ENCODE measurements around the gene NCAPH2.

NCAPH2 gene

DNA sequence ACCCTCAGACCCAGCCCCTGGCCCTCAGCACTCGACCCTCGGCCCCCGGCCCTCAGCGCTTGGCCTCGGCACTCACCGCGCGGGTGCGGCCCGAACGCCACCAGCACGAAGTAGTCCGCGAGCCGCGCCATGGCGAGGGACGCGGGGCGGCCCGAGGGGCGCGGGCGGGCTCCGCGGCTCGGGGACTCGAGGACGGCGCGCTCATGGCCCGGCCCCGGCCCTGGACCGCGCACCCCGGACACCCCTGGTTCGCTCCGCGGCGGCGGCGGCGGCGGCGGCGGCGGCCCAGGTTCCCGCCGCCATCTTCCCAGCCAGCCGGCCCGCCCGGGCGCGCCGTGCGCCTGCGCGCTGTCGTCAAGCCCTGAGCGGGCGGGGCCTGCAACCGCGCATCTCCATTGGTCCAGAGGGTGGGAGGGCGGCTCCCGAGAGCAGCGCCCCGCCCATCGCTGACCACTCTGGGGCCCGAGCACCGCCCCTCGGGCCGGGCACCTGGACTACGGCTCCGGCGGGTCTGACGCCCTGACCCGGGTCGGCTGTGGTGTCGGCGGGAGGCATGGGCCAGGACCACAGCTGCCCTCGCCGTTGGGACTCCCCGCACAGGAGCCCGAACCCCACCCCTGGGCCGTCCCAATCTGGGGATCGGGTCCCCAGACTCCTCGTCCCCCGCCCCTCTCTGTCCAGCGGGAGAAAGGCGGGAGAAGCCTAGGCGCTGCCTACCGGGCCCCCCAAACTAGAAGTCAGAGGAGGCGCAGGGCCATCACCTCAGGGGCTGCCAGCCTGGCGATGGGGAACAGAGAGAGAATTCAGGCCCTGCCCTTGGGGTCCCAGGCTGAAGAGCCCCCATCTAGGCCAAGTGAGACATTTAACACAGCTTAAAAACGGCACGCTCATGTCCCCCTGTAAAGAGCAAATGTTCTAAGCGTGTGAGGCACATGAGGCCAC is 33.0 kb upstream of the NCAPH2 start, which contains the start of gene SBF1:
SBF1 (minus strand) TSS at position 326 of the 942 bp plus-strand sequence; CDS start at position 131, 195 bp downstream.
- DNase-seq (ENCODE audit: low read depth): peak; percentile 38

DNA sequence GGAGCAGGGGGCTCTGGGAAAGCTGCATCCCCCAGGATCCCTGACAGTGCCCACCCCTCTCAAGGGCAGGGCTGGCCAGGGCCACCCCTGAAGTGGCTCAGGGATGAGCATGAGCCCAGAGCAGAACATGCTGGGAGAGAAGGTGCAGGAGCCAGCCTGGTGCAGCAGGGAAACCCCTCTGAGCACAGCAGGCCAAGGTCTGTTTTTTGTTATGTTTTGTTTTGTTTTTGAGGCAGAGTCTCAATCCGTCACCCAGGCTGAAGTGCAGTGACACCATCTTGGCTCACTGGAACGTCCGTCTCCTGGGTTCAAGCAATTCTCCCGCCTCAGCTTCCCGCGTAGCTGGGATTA is 32.4 kb upstream of the NCAPH2 start:
- no peak for DNase-seq (ENCODE audit: low read depth)

GRCh38 chr22:50476868-50477267 is 31.2 kb upstream of the NCAPH2 start:
- DNase-seq (ENCODE audit: low read depth): no peak

DNA sequence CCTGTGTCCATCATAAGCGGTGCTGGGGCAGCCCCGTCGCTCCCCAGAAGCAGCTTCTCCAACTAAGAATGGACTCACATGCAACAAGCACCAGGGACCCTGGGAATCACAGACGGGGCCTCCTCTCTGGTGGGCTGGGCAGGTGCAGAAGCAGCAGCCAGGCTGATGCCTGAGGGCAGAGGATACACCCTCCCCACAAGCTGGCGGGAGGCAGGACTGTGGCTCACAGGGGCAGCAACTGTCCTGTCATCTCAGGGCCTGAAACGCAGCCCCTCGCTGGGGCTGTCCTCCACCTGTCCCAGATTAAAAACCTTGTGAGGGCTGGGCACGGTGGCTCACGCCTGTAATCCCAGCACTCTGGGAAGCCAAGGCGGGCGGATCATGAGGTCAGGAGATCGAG is 30.1 kb upstream of the NCAPH2 start:
- no peak for DNase-seq (ENCODE audit: low read depth)

- no peak for DNase-seq (ENCODE audit: low read depth)
Measured at GRCh38 chr22:50479721-50480120, 28.3 kb upstream of the NCAPH2 start.

GRCh38 chr22:50481045-50481439 is 27.0 kb upstream of the NCAPH2 start:
- no peak for DNase-seq (ENCODE audit: low read depth)

DNA sequence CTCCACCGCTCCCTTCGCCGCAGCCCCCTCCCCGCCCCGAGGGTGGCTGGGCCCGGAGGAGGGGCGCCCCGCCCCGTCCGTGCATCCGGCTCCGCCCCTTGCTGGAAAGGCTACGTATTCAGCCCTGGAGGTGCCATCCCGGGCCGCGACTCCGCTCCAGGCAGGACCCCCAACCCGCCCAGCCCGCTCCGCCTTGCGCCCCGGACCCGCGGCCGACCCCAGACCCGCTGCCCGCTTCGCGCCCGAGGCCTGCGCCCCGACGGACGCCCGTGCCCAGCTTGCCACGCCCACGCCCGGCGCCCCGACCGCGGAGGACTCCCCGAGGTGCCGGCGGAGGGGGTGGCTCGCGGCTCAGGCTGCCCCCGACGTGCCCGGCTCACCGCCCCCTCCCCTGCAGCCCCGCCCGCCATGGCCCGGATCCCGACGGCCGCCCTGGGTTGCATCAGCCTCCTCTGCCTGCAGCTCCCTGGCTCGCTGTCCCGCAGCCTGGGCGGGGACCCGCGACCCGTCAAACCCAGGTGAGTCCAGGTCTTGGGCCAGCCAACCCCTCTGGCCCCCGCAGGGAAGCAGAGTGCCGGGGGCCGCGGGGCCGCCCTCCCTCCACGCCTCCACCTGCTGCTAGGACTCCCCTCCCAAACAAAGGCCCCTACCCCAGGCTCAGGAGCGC is 26.5 kb upstream of the NCAPH2 start, which contains the start of gene ADM2:
ADM2 (plus strand) TSS at position 104 of the 667 bp plus-strand sequence; CDS start at position 409, 305 bp downstream.
- DNase-seq (ENCODE audit: low read depth): no peak

- no peak for DNase-seq (ENCODE audit: low read depth)
Measured at GRCh38 chr22:50482107-50483074, 25.6 kb upstream of the NCAPH2 start.

- DNase-seq (ENCODE audit: low read depth): no peak
Measured at GRCh38 chr22:50483106-50483505, 24.9 kb upstream of the NCAPH2 start.

GRCh38 chr22:50483556-50483955 is 24.5 kb upstream of the NCAPH2 start:
- DNase-seq (ENCODE audit: low read depth): no peak

DNA sequence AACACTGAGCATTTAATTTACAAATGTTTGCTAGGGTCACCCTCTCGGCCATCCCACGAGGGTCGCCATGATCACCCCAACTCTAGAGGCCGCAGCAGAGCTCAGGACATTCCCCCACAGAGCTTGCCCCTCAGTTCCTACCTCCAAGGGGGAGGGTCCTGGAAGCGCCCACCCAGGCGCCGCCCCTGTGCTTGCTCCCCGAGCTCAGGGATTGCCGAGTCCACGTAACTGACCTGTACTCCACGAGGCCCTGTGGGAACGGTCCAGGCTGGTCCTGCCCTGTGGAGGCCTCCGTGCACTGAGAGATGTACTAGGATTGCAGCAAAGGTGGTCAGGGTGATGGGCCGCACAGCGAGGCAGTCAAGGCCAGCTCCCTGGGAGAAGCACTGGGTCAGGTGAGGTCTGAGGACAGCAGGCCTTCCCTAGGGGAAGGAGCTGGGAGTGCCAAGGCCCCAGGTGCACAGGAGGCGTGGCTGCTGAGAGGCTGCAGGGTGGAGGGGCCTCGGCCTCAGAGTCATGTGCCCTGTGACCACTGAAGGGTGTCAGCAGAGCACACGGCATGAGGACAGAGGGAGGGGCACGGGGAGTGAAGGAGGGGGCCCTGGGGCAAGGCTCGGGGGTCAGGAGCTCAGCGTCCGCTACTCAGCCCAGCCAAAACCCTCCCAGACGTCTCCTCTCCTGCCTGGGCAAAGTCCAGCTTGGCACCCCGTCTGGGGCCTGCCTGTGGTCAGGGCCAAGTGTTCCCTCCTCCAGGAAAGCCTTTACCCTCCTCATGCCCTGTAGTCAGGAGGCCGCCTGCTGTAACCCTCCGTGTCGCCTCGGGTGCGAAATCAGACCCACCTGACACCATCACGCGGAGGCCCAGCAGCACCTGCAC is 23.8 kb upstream of the NCAPH2 start:
- DNase-seq (ENCODE audit: low read depth): no peak

DNA sequence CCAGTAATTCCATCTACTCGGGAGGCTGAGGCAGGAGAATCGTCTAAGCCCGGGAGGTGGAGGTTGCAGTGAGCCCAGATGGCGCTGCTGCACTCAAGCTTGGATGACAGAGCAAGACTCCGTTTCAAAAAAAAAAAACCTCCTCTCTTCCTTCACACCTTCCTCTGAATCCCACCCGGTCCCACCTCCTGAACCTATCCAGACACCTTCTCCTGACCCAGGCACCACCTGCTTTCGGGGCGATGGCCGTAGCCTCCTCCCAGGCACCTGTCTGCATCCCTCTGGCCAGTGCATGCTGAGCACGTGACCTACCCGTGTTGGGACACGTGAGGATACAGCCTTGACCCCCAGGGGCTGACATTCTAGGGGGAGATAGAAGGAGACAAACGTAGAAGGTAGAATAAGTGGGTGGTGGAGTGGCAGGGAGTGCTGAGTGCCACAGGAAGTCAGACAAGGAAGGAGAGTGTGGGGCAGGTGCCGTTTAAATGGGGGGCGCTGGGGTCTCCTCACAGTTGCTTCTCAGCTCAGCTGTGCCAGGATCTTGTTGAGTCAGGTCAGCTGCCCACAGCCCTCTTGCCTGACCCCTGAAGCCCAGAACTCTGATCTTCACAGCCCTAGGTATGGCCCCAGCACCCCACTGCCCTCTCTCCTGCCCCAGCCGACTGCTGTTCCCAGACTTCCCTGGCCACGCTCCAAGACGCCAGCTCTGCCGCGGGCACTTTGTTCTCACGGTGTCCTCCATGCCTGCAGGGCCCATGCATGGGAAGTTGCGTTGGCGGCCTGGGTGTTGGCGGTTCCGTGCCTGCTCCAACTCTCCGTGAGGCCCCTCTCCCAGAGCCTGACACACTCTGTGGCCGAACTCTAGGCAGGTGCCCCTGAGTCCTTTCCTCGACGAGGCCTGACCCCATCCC is 22.5 kb upstream of the NCAPH2 start:
- DNase-seq (ENCODE audit: low read depth): no peak

- DNase-seq (ENCODE audit: low read depth): no peak
Measured at GRCh38 chr22:50486561-50487289, 21.3 kb upstream of the NCAPH2 start, which contains the start of gene MIOX. MIOX (plus strand) TSS chr22:50486859; CDS start chr22:50486898, 39 bp downstream.

GRCh38 chr22:50487290-50488005 is 20.6 kb upstream of the NCAPH2 start:
- DNase-seq (ENCODE audit: low read depth): no peak

DNA sequence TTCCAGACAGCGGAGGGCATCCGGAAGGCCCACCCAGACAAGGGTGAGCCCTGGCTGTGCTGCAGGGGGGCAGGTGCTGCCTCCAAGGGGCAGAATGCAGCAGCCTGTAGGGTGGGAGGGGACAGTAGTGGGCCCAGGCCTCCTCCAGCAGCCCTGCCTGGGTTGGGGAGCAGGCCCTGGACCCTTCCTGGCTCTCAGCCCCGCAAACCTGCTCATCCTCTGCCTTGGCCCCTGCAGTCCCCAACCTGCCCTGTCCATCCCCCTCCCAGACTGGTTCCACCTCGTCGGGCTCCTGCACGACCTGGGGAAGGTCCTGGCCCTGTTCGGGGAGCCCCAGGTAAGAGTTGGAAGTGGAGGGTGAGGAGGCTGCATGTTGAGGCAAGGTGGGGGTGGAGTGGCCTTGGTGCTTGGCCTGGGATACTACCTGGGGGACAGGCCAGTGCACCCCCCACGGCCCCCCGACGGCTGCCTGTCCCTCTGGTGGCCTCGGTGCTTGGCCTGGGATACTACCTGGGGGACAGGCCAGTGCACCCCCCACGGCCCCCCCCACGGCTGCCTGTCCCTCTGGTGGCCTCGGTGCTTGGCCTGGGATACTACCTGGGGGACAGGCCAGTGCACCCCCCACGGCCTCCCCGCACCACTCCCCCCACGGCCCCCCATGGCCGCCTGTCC is 19.9 kb upstream of the NCAPH2 start:
- no peak for DNase-seq (ENCODE audit: low read depth)

DNA sequence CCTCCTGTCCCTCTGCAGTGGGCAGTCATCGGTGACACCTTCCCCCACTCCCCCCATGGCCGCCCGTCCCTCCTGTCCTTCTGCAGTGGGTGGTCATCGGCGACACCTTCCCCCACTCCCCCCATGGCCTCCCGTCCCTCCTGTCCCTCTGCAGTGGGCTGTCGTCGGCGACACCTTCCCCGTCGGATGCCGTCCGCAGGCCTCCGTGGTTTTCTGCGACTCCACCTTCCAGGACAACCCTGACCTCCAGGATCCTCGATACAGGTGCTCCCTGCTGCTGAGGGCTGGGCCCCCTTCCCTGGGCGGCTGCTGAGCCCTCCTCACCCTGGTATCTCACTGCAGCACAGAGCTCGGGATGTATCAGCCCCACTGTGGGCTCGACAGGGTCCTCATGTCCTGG is 19.1 kb upstream of the NCAPH2 start:
- no peak for DNase-seq (ENCODE audit: low read depth)

- no peak for DNase-seq (ENCODE audit: low read depth)
Measured at GRCh38 chr22:50489363-50490243, 18.4 kb upstream of the NCAPH2 start.

Measured in GM04503 (cell line).